H9 (cell line): ENCODE results near the gene FAM193A. TPM values are rescaled to one million over a fixed set of nuclear protein-coding genes. Genes with fewer than 3 reads are reported as not detected.

Source experiments
- DNase-seq: peaks from one replicate; pipeline ENCODE4 v3.0.0-alpha.2; 2017
- H2AFZ ChIP-seq: one replicate; pipeline ENCODE4 v1.6.1; 2013; ENCODE audit warnings: mild to moderate bottlenecking, low read length, control low read depth, moderate library complexity
- H2AK5ac ChIP-seq: 2 replicates; pipeline ENCODE4 v1.6.1; 2013; ENCODE audit warnings: low read length, control low read depth, mixed read lengths; ENCODE audit not compliant: insufficient read length
- H2BK120ac ChIP-seq: one replicate; pipeline ENCODE4 v1.6.1; 2013; ENCODE audit warnings: low read depth, mild to moderate bottlenecking, low read length, control low read depth, inconsistent platforms; ENCODE audit not compliant: poor library complexity, severe bottlenecking
- H2BK12ac ChIP-seq: 2 replicates; pipeline ENCODE4 v1.6.1; 2013; ENCODE audit warnings: low read length, control low read depth, mixed read lengths, low read depth; ENCODE audit not compliant: insufficient read length
- H2BK15ac ChIP-seq: 2 replicates; pipeline ENCODE4 v1.6.1; 2013; ENCODE audit warnings: low read depth, low read length, control low read depth
- H2BK20ac ChIP-seq: one replicate; pipeline ENCODE4 v1.6.1; 2013; ENCODE audit warnings: low read depth, mild to moderate bottlenecking, low read length, control low read depth, inconsistent platforms; ENCODE audit not compliant: poor library complexity, severe bottlenecking
- H2BK5ac ChIP-seq: 2 replicates; pipeline ENCODE4 v1.6.1; 2013; ENCODE audit warnings: low read length, control low read depth, mixed read lengths; ENCODE audit not compliant: insufficient read length
- H3K14ac ChIP-seq: 2 replicates; pipeline ENCODE4 v1.6.1; 2013; ENCODE audit warnings: low read length, control low read depth; ENCODE audit not compliant: insufficient read depth
- H3K18ac ChIP-seq: 2 replicates; pipeline ENCODE4 v1.6.1; 2013; ENCODE audit warnings: low read depth, mild to moderate bottlenecking, mixed read lengths, low read length, control low read depth; ENCODE audit not compliant: insufficient read length
- H3K23ac ChIP-seq: 2 replicates; pipeline ENCODE4 v1.6.1; 2013; ENCODE audit warnings: low read length, control low read depth, mixed read lengths, low read depth; ENCODE audit not compliant: insufficient read length
- H3K23me2 ChIP-seq: 2 replicates; pipeline ENCODE4 v1.6.1; 2013; ENCODE audit warnings: low read depth, mild to moderate bottlenecking, mixed read lengths, low read length, control low read depth; ENCODE audit not compliant: insufficient read length, poor library complexity, severe bottlenecking
- H3K27ac ChIP-seq: 2 replicates; pipeline ENCODE4 v1.5.1; 2013; ENCODE audit warnings: low read length, control low read depth, mixed read lengths, low read depth; ENCODE audit not compliant: insufficient read length
- H3K27me3 ChIP-seq: 2 replicates; pipeline ENCODE4 v1.6.1; 2013; ENCODE audit warnings: low read length, control low read depth, inconsistent platforms; ENCODE audit not compliant: insufficient read depth
- H3K4ac ChIP-seq: 2 replicates; pipeline ENCODE4 v1.6.1; 2013; ENCODE audit warnings: low read depth, mild to moderate bottlenecking, control low read depth, inconsistent platforms, low read length, moderate library complexity
- H3K4me1 ChIP-seq: 2 replicates; pipeline ENCODE4 v1.6.1; 2013; ENCODE audit warnings: low read length, control low read depth, inconsistent platforms; ENCODE audit not compliant: insufficient read depth
- H3K4me2 ChIP-seq: 2 replicates; pipeline ENCODE4 v1.6.1; 2013; ENCODE audit warnings: low read length, control low read depth, mixed read lengths; ENCODE audit not compliant: insufficient read length, insufficient read depth
- H3K56ac ChIP-seq: 2 replicates; pipeline ENCODE4 v1.6.1; 2013; ENCODE audit warnings: low read depth, mild to moderate bottlenecking, mixed read lengths, low read length, control low read depth; ENCODE audit not compliant: insufficient read length
- H3K79me1 ChIP-seq: 2 replicates; pipeline ENCODE4 v1.6.1; 2013; ENCODE audit warnings: low read depth, mild to moderate bottlenecking, moderate library complexity, low read length, control low read depth, inconsistent platforms; ENCODE audit not compliant: insufficient read depth, poor library complexity, severe bottlenecking
- H3K79me2 ChIP-seq: 2 replicates; pipeline ENCODE4 v1.6.1; 2013; ENCODE audit warnings: low read length, control low read depth, inconsistent platforms; ENCODE audit not compliant: insufficient read depth
- H3K9ac ChIP-seq: 2 replicates; pipeline ENCODE4 v1.6.1; 2013; ENCODE audit warnings: low read length, control low read depth, mixed read lengths; ENCODE audit not compliant: insufficient read length; ENCODE audit errors: extremely low read depth
- H3K9me3 ChIP-seq: one replicate; pipeline ENCODE4 v1.6.1; 2013; ENCODE audit warnings: low read depth, low read length, inconsistent platforms; ENCODE audit not compliant: control insufficient read depth
- H3T11ph ChIP-seq: one replicate; pipeline ENCODE4 v1.6.1; 2013; ENCODE audit warnings: mild to moderate bottlenecking, low read length, control low read depth, inconsistent platforms
- H4K20me1 ChIP-seq: one replicate; pipeline ENCODE4 v1.6.1; 2013; ENCODE audit not compliant: control insufficient read depth, insufficient read length, insufficient read depth
- H4K5ac ChIP-seq: 2 replicates; pipeline ENCODE4 v1.6.1; 2013; ENCODE audit warnings: low read depth, mild to moderate bottlenecking, mixed read lengths, low read length, control low read depth; ENCODE audit not compliant: insufficient read length
- H4K8ac ChIP-seq: replicated peaks from 2 replicates; pipeline ENCODE4 v1.6.1; 2013; ENCODE audit warnings: low read length, control low read depth, mixed read lengths, low read depth; ENCODE audit not compliant: insufficient read length
- H4K91ac ChIP-seq: 2 replicates; pipeline ENCODE4 v1.6.1; 2013; ENCODE audit warnings: low read depth, mild to moderate bottlenecking, moderate library complexity, mixed read lengths, low read length, control low read depth; ENCODE audit not compliant: insufficient read length
- H3K27ac Mint-ChIP-seq, 3 experiments: 2 replicates in 2 of 3; 3 replicates in 1 of 3; pipeline ENCODE4 v1.8.0; 2020 to 2021; ENCODE audit warnings: mixed read lengths in 3 of 3, mild to moderate bottlenecking in 1 of 3, moderate library complexity in 1 of 3
- H3K27me3 Mint-ChIP-seq: 2 replicates; pipeline ENCODE4 v1.8.0; 2021; ENCODE audit warnings: low read depth, mild to moderate bottlenecking, moderate library complexity, mixed read lengths
- H3K36me3 Mint-ChIP-seq, 3 experiments: 2 replicates in 2 of 3; 3 replicates in 1 of 3; pipeline ENCODE4 v1.8.0; 2020 to 2021; ENCODE audit warnings: low read depth in 3 of 3, mixed read lengths in 3 of 3; ENCODE audit not compliant: insufficient read depth in 1 of 3
- H3K4me1 Mint-ChIP-seq, 2 experiments: 2 replicates each; pipeline ENCODE4 v1.8.0; 2020; ENCODE audit warnings: mixed read lengths in 2 of 2
- H3K4me3 Mint-ChIP-seq, 2 experiments: 2 replicates in 1 of 2; 3 replicates in 1 of 2; pipeline ENCODE4 v1.8.0; 2020 to 2021; ENCODE audit warnings: mild to moderate bottlenecking in 2 of 2, mixed read lengths in 2 of 2, moderate library complexity in 1 of 2
- H3K9me3 Mint-ChIP-seq, 2 experiments: 2 replicates in 1 of 2; 3 replicates in 1 of 2; pipeline ENCODE4 v1.8.0; 2020; ENCODE audit warnings: mild to moderate bottlenecking in 2 of 2, mixed read lengths in 2 of 2, moderate library complexity in 1 of 2
- WGBS: extraction: QIAGEN DNeasy Blood & Tissue Kit; methylation state at CpG from one replicate; pipeline ENCODE4 v1.1.7; 2013; ENCODE audit warnings: missing lambda C conversion rate, low lambda C conversion rate, mixed read lengths; ENCODE audit not compliant: insufficient read length; ENCODE audit errors: extremely low coverage; 5-methylcytosine and 5-hydroxymethylcytosine counted together
- total RNA-seq: library from RNA; stranded (reverse); gene quantifications from 2 replicates; pipeline ENCODE4 v1.2.1, GENCODE V29; 2021
- TF ChIP-seq, protein P1 (sequence below): fragments of 200-600 bp; sonication (generic); conservative IDR thresholded peaks from 3 replicates; pipeline ENCODE4 v1.8.0; 2021; ENCODE audit warnings: antibody characterized with exemption, mild to moderate bottlenecking

Gene FAM193A
- total RNA-seq, 1 experiment from 2014 or later = 36.9 TPM

- H3K79me2 ChIP-seq = no peaks in the 10 kb centered on the region
- no peak overlapping the region for H3K23ac ChIP-seq
- no peak overlapping the region for H4K8ac ChIP-seq
- no peaks in the 10 kb centered on the region for H4K20me1 ChIP-seq
- H2BK12ac ChIP-seq = no peak overlapping the region
- no CpG with 5 or more reads among the region's 7 CpGs for WGBS
- no peak overlapping the region for H3K18ac ChIP-seq
- Mint-ChIP-seq H3K27ac (peak overlapping the region in 2 of 3 experiments; percentile 5 to 85; a peak in 2 of 7 replicates), H3K4me3 (no peak overlapping the region), H3K9me3 (no peaks in the 10 kb centered on the region), H3K36me3 (peaks cover 24 to 77% (median 50%) of the 10 kb centered on the region in 3 experiments; a peak in 6 of 7 replicates), H3K4me1 (peaks cover 0 to 3% of the 10 kb centered on the region in 2 experiments; a peak in 1 of 4 replicates), H3K27me3 (no peaks in the 10 kb centered on the region)
- no peak overlapping the region for H3K27ac ChIP-seq
- H3K79me1 ChIP-seq = no peaks in the 10 kb centered on the region
- no peak overlapping the region for H3K4me2 ChIP-seq
- no peaks in the 10 kb centered on the region for H3K23me2 ChIP-seq
- H2BK20ac ChIP-seq = no peak overlapping the region
- no peak overlapping the region for H3K56ac ChIP-seq
- H2BK15ac ChIP-seq = no peak overlapping the region
- no peaks in the 10 kb centered on the region for H3K9me3 ChIP-seq
- no peak overlapping the region for H3K4ac ChIP-seq
- no peak overlapping the region for H2BK5ac ChIP-seq
- no peak overlapping the region for H4K5ac ChIP-seq
- H3K4me1 ChIP-seq = no peaks in the 10 kb centered on the region
- no peak overlapping the region for H2BK120ac ChIP-seq
- TF ChIP-seq, protein P1, sequence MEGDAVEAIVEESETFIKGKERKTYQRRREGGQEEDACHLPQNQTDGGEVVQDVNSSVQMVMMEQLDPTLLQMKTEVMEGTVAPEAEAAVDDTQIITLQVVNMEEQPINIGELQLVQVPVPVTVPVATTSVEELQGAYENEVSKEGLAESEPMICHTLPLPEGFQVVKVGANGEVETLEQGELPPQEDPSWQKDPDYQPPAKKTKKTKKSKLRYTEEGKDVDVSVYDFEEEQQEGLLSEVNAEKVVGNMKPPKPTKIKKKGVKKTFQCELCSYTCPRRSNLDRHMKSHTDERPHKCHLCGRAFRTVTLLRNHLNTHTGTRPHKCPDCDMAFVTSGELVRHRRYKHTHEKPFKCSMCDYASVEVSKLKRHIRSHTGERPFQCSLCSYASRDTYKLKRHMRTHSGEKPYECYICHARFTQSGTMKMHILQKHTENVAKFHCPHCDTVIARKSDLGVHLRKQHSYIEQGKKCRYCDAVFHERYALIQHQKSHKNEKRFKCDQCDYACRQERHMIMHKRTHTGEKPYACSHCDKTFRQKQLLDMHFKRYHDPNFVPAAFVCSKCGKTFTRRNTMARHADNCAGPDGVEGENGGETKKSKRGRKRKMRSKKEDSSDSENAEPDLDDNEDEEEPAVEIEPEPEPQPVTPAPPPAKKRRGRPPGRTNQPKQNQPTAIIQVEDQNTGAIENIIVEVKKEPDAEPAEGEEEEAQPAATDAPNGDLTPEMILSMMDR = no peak
- no peaks in the 10 kb centered on the region for H3K27me3 ChIP-seq
- H2AFZ ChIP-seq = no peak overlapping the region
- H4K91ac ChIP-seq = no peak overlapping the region
- H2AK5ac ChIP-seq = no peak overlapping the region
- no peak for DNase-seq
- H3T11ph ChIP-seq = no peak overlapping the region
- no peak overlapping the region for H3K14ac ChIP-seq
- no peak overlapping the region for H3K9ac ChIP-seq
Measured at GRCh38 chr4:2642968-2643367, 106.5 kb downstream of the FAM193A start.
